NCI-H1417 (cell line): ENCODE measurements around the gene CAV1.

ENCODE experiments used
- DNase-seq, 3 experiments: peaks; one replicate each; lab custom pipeline; 2025; lab: John Stamatoyannopoulos, UW

The CAV1 gene

GRCh38 chr7:116503835-116504234 lies 21.0 kb upstream of the CAV1 start:
- no peak for DNase-seq

DNA sequence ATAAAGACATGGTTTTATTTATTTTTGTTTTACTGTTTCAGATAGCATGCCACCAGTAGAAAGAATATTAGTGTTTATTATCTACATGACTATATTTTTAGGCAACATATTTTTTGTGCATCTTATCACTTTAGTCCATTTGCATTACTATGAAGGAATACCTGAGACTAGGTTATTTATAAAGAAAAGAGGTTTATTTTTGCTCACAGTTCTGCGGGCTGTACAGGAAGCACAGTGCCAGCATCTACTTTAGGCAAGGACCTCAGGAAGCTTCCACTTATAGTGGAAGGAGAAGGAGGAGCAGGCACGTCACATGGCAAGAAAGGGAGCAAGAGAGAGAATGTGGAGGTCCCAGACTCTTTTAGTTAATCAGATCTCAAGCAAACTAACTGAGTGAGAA lies 19.6 kb upstream of the CAV1 start:
- DNase-seq, result no peak

GRCh38 chr7:116505823-116506222 lies 19.0 kb upstream of the CAV1 start:
- DNase-seq, result no peak

GRCh38 chr7:116509982-116510579 lies 14.8 kb upstream of the CAV1 start:
- no peak for DNase-seq

DNA sequence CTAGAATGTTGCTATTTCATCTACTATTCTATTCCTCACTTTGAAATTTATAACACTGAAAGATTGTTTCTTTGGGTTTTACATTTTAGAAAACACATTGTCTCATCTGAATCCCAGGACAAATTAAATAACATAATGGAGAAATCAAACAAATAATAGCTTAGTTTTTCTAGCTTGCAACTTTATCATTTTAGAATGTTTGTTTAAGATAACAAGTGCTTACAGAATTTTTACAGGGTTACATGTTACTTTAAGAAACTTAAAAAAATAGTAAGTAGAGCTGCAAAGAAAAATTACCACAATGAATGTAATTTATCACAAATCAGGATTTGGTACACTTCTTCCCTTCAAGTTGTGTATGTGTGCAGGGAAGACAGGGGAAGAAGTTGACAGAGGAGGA lies 14.0 kb upstream of the CAV1 start:
- no peak for DNase-seq

GRCh38 chr7:116511552-116512519 lies 13.0 kb upstream of the CAV1 start:
- DNase-seq, result peak; percentile 54 to 77 (median 70)

- DNase-seq, result no peak
These were observed 12.2 kb upstream of the CAV1 start for GRCh38 chr7:116512520-116513188.

DNA sequence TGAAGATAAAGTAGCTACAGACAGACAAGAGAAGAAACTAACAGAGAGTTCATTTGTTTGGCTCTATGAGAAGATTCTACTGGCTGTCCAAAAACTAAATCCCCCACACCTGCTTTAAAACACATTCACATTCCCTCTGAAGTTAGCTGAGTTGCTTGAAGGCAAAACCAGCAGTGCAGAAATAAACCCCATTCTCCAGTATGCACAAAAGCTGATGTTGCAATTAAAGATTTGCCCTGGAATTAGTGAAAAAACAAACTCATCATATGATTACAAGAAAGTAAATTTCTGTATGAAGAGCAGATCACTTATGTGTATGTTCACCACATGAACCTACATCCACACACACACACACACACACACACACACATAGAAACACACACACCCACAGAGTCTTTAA lies 9.3 kb upstream of the CAV1 start:
- no peak for DNase-seq

DNA sequence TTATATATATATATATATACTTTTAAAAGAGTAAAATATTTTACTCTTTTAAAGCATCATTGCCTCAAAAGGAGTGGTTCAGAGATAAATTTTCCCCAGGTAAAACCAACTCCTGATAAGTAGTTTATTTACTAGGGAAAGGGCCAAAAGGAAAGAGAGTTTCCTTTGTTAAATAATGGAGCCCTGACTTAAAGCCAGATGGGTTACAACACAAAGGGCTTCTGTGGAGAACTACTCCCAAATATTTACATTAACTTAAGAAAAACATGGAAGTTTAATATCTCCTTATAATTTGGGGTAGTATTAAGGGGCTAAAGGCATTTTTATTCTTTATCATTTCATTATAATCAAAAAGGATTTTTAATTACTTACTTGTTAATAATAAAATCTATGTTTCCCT lies 8.5 kb upstream of the CAV1 start:
- no peak for DNase-seq

GRCh38 chr7:116517626-116518025 lies 7.2 kb upstream of the CAV1 start:
- no peak for DNase-seq

GRCh38 chr7:116518961-116519360 lies 5.9 kb upstream of the CAV1 start:
- no peak for DNase-seq

DNA sequence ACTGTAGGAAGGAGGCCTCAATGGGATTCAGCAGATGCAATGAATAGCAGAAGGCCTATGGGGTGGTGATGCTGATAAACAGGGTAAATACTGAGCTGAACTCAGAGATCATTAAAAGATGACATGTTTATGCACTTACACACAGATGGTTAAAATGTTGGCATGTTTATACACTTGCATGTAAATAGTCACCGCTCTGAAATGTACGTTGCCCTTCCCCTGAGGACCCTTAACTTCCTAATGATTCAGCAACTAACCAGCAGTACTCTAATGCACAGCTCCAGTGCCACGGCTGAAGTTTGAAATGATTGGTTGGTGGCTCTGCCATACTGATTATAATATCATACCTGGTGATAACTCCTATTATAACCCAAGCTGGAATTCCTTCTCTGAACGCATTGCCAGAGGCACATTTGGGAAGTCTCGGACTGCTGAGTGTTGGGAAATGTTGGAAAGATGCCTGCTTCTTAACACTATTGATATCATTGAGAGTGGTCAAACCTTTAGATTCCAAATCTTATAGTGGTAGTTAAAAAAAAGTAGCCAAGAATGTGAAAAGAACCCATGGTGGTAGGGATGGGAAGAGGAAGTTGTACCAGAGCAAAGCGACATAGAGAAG lies 3.7 kb upstream of the CAV1 start:
- no peak for DNase-seq

DNA sequence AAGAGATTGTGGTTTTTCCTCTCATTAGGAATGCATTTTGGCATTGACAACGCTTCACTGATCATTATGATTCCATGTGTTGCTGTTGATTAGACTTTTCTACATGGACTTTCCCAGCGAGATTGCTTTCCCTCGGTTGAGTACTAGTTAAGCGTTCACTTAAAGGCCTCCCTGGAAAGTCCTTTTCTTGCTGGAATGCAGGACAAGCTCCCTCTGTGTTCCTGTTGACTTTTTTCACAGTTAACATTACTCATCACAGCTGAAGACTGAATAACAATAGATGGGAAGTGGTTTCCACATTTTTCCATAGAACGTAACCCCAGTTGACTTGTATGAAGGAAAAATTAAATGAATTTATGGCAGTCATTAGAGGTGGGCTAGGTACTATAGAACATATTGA lies 2.6 kb upstream of the CAV1 start:
- DNase-seq, result no peak

- DNase-seq, result no peak
These were observed 621 bp upstream of the CAV1 start for GRCh38 chr7:116524221-116524608.

DNA sequence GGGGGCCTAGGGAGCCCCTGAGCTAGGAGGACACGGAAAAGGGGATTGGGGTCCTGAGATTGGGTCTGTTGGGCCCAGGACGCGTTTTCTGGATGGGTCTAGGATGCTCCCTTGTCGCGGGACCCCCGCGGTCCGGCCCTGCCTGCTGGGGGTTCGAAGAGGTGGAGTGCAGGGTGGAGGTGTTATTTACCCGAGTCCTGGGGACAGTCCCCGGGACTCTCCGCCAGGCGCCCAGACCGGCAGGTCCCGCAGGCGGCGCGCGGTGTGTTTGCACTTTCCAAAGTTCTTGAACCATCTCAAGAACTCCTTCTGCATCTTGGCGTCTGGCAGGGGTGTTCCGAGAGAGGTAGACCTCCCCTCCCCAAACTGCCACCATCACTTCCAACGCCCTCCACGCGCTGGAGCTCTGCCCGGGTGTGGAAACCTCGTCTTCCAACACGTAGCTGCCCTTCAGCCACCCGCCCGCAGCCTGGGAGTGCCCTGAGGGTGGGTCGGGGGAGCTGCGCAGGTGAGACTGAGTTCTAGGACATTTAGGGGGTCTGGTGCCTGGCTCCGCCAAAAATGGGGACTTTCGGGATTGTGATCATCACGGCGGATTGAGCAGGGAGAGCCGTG lies 569 bp downstream of the CAV1 start:
- peak in 2 of 3 experiments; percentile 59 to 63 for DNase-seq

GRCh38 chr7:116525913-116526861 lies 1.4 kb downstream of the CAV1 start:
- peak; percentile 68 to 76 (median 69) for DNase-seq

GRCh38 chr7:116526897-116527296 lies 2.1 kb downstream of the CAV1 start:
- DNase-seq, result no peak

GRCh38 chr7:116527521-116527920 lies 2.7 kb downstream of the CAV1 start:
- DNase-seq, result no peak

DNA sequence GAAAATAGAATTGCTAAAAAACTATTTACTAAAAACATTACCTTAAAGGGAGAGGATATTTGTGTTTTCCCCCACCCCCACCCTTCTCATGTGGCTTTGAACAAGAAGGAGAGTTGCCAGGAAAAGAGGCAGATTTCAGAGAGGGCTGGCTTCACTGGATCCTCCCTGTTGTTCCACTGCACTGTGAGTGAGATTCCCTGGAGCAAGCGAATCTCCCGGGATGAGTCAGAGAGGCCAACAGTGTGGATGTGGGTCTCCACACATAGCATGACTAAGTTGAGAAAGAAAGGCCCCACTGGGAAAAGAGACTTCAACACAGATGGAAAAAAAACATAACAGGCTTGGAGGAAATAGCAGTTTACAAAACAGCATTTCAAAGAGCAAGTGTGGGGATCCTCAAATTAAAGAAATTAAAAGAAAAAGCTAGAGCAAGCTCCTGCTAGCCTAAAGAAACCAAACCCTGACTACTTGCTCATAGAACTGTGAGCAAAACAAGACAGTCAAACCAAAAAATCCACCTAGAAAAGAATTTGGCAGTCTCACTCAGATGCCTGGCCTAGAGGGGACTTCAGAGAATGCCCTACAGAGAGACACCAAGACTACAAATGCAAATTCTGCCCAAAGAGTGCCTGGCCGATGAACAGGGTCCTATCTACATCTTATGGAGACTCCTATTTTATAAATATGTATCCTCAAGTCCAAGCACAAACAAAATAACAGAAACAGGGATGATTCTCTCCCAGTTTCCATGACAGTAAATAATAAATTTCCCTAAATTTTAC lies 3.4 kb downstream of the CAV1 start:
- no peak for DNase-seq

DNA sequence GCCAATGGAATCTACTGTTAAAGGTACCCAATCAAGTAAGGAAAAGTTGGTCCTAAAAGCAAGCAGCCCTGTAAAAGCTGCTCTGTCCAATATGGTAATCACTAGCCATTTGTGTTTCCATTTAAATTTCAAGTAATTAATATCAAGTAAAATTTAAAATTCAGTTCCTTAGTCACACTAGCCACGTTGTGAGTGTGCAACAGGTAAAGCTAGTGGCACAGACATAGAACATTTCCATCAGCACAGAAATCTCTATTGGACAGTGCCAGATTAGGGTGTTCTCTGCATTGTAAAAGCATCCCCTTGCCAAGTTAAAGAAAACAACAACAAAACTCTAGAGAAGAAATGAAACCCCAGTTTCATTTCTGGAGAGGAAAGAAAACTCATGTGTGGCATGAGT lies 4.4 kb downstream of the CAV1 start:
- DNase-seq, result no peak
